Uterus (tissue), 4 donors: ENCODE measurements around the gene WIZ. TPM values are rescaled to one million over a fixed set of nuclear protein-coding genes. Genes with fewer than 3 reads are reported as not detected.

ENCODE experiments used
- DNase-seq, 2 donors: peaks; one replicate each; pipeline ENCODE4 v3.0.0-alpha.2; 2019 to 2020
- H3K27ac ChIP-seq, 2 donors: fragments of 200-600 bp; sonication (generic); 1 replicate in 1 of 2; 2 replicates in 1 of 2; pipeline ENCODE4 v1.5.1; 2016 to 2018
- H3K27me3 ChIP-seq, 2 donors: fragments of 200-600 bp; sonication (generic); one replicate each; pipeline ENCODE4 v1.5.1; 2018 to 2019; ENCODE audit warnings: control low read depth in 1 of 2
- H3K36me3 ChIP-seq, 2 donors: fragments of 200-600 bp; sonication (generic); one replicate each; pipeline ENCODE4 v1.5.1; 2019; ENCODE audit warnings: control low read depth in 1 of 2
- H3K4me1 ChIP-seq, 2 donors: fragments of 200-600 bp; sonication (generic); one replicate each; pipeline ENCODE4 v1.5.1; 2018 to 2019; ENCODE audit warnings: control low read depth in 1 of 2
- H3K4me3 ChIP-seq, 2 donors: fragments of 200-600 bp; sonication (generic); 1 replicate in 1 of 2; 2 replicates in 1 of 2; pipeline ENCODE4 v1.5.1; 2018 to 2019; ENCODE audit warnings: mild to moderate bottlenecking in 1 of 2
- H3K9me3 ChIP-seq, 2 donors: fragments of 200-600 bp; sonication (generic); one replicate each; pipeline ENCODE4 v1.5.1; 2019; ENCODE audit warnings: control low read depth in 1 of 2
- CTCF ChIP-seq, 4 experiments: fragments of 200-600 bp in 2 of 4; fragments of 450-650 bp in 2 of 4; sonication (generic) in 2 of 4; IDR thresholded peaks; one replicate each; pipeline ENCODE4 v1.5.1; 2016 to 2019; ENCODE audit warnings: antibody characterized with exemption in 4 of 4, mild to moderate bottlenecking in 2 of 4, moderate library complexity in 1 of 4
- POLR2A ChIP-seq, 2 donors: fragments of 450-650 bp; IDR thresholded peaks; one replicate each; pipeline ENCODE4 v1.6.1; 2016; ENCODE audit warnings: antibody characterized with exemption in 2 of 2, mild to moderate bottlenecking in 1 of 2, moderate library complexity in 1 of 2
- intact Hi-C: fragments of 100-400 bp; cut with DNase I; formaldehyde crosslinking; loops from one replicate; pipeline ENCODE4 v1.15.1; 2023; ENCODE audit warnings: low total_unique reads
- microRNA counts, 2 donors: library from miRNA; unstranded; fragments of <30 nt; microRNA quantifications; one replicate each; lab custom pipeline; 2016 to 2017
- microRNA-seq: library from miRNA; unstranded; fragments of <30 nt; microRNA quantifications from one replicate; pipeline ENCODE4, GENCODE V29; 2016; ENCODE audit warnings: borderline microRNAs expressed, borderline replicate concordance
- small RNA-seq: library from RNA; depleted of rRNA; stranded (forward); fragments of <200 nt; gene quantifications from one replicate; pipeline ENCODE3, GENCODE V24; 2016
- total RNA-seq, 4 donors: library from RNA; depleted of rRNA in 3 of 4; stranded (reverse); fragments of >200 nt in 3 of 4; gene quantifications; one replicate each; pipeline versions ENCODE4 v1.1.0 to v1.2.4, GENCODE V29; 2014 to 2023
- donor health status: DM: yes; HTN: yes; CAD: no.

The WIZ gene
- total RNA-seq, 4 donors from 2014 or later: 6.5 to 53.9 (median 8.5) TPM

DNA sequence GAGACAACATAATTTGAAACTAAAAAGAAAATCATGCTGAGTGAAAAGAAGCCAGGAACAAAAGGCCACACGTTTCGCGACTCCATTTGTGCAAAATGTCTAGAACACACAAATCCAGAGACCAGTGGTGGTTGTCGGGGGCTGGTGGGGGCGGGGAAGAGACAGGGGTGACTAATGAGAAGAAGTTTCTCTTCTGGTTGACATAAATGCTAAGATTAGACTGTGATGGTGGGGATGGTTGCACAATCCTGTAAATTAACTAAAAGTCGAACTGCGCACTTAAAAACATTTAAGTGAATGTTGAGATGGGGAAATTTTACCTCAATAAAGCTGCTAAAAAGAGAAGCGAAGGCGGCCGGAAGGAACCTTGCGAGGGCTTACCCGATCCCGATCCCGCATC, 77.3 kb downstream of the WIZ start:
- intact Hi-C loops: no loop called here
- H3K27ac ChIP-seq: no peak overlapping the region
- TF ChIP-seq POLR2A (IDR thresholded peaks at IDR 0.05) (no peak), CTCF (IDR thresholded peaks at IDR 0.05) (no peak)
- H3K9me3 ChIP-seq: no peaks in the 10 kb centered on the region
- H3K4me1 ChIP-seq: peaks cover 4 to 22% of the 10 kb centered on the region in 2 donors
- no peak overlapping the region for H3K4me3 ChIP-seq
- no peak for DNase-seq
- H3K27me3 ChIP-seq: no peaks in the 10 kb centered on the region
- H3K36me3 ChIP-seq: no peaks in the 10 kb centered on the region

- intact Hi-C loops: no loop called here
- H3K36me3 ChIP-seq: no peaks in the 10 kb centered on the region
- TF ChIP-seq POLR2A (IDR thresholded peaks at IDR 0.05) (no peak), CTCF (IDR thresholded peaks at IDR 0.05) (no peak)
- H3K27me3 ChIP-seq: no peaks in the 10 kb centered on the region
- H3K27ac ChIP-seq: no peak overlapping the region
- H3K4me1 ChIP-seq: peaks cover 0 to 16% of the 10 kb centered on the region in 2 donors
- no peaks in the 10 kb centered on the region for H3K9me3 ChIP-seq
- no peak for DNase-seq
- no peak overlapping the region for H3K4me3 ChIP-seq
Measured at GRCh38 chr19:15371786-15372380, 77.9 kb downstream of the WIZ start.

DNA sequence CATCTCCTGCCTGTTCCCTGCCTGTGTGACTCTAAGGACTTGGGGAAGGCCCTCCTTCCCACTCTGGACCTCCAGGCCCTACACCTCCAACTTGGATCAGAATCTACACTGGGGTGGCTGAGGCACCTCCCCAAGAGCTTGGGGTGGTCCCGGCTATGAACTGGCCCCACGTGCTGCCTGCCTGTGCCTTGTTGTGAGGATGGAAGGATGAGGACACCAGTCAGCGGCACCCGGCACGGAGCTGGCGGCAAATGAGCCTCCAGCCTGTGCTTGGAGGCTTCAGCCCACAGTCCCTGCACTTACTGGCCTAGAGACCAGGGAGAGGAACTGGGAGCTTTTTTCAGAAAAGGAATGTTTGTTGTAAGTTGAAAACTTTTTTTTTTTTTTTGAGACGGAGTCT, 78.6 kb downstream of the WIZ start:
- no peaks in the 10 kb centered on the region for H3K36me3 ChIP-seq
- no peak for DNase-seq
- no peaks in the 10 kb centered on the region for H3K9me3 ChIP-seq
- H3K4me3 ChIP-seq: no peak overlapping the region
- TF ChIP-seq POLR2A (IDR thresholded peaks at IDR 0.05) (no peak), CTCF (IDR thresholded peaks at IDR 0.05) (no peak)
- H3K4me1 ChIP-seq: peaks cover 0 to 10% of the 10 kb centered on the region in 2 donors
- intact Hi-C loops: no loop called here
- H3K27ac ChIP-seq: no peak overlapping the region
- no peaks in the 10 kb centered on the region for H3K27me3 ChIP-seq

MicroRNAs within 50 kb of the gene (microRNA counts, 767-probe panel; counts per million panel counts)
- microRNA hsa-miR-1470 (lab: Ali Mortazavi, UCI): 0 counts per million in 2 donors

Small RNA genes within 50 kb of the gene (microRNA-seq; reads per million reads assigned to microRNA genes)
- not detected for gene MIR1470

Small RNA genes within 50 kb of the gene (small RNA-seq; reads per million reads assigned to genes)
- not detected for gene MIR1470

Other genes starting within 250 kb of the WIZ start
- 100 to 1,000 TPM in 2 of 4 donors, 10 to 100 TPM in 1, 1 to 10 TPM in 1; 9.4 to 166 (median 96.9) TPM for gene NOTCH3, start 249.0 kb downstream of the WIZ start, total RNA-seq
- under 1 TPM in 2 of 4 donors, not detected in 2; 0.35 to 0.64 TPM for gene EPHX3, start 217.5 kb downstream of the WIZ start, total RNA-seq
- 100 to 1,000 TPM in 1 of 4 donors, 10 to 100 TPM in 2, 1 to 10 TPM in 1; 5.6 to 156 (median 16.6) TPM for gene BRD4, start 117.4 kb downstream of the WIZ start, total RNA-seq
- gene AKAP8, start 70.2 kb downstream of the WIZ start, total RNA-seq: 10 to 100 TPM; 17.1 to 55.6 (median 39.2) TPM
- 100 to 1,000 TPM in 2 of 4 donors, 10 to 100 TPM in 2; 82.4 to 157 (median 117) TPM for gene AKAP8L, start 31.0 kb downstream of the WIZ start, total RNA-seq
- gene RASAL3, start 14.6 kb upstream of the WIZ start, total RNA-seq: 1 to 10 TPM in 2 of 4 donors, under 1 TPM in 1, not detected in 1; 0.51 to 4.3 (median 1.1) TPM
- not detected for gene PGLYRP2, start 29.5 kb upstream of the WIZ start, total RNA-seq
- not detected for gene CYP4F22, start 58.6 kb upstream of the WIZ start, total RNA-seq
- gene CYP4F8, start 165.3 kb upstream of the WIZ start, total RNA-seq: 1 to 10 TPM in 1 of 4 donors, not detected in 3; 1.5 TPM
- under 1 TPM in 2 of 4 donors, not detected in 2; 0.41 to 0.70 TPM for gene CYP4F3, start 190.9 kb upstream of the WIZ start, total RNA-seq
- gene CYP4F12, start 223.1 kb upstream of the WIZ start, total RNA-seq: 10 to 100 TPM; 13.5 to 41.5 (median 26.5) TPM